Hematopoietic multipotent progenitor cell treated with erythropoietin and hydrocortisone succinate and interleukin-3 and kit ligand, for 17 days (in vitro differentiated cells): ENCODE results near the gene AP3B1.
A peak's percentile ranks its signal among the peaks of the same experiment; 100 is the strongest.
"Not testable (repeated sequence)": the region's sequence is repeated elsewhere in the genome, so short reads cannot be mapped to it uniquely, and the experiment has no call there.

Experiments
- DNase-seq: peaks from one replicate; pipeline ENCODE4 v3.0.0-alpha.2; 2015; ENCODE audit warnings: low spot score

Gene AP3B1

DNA sequence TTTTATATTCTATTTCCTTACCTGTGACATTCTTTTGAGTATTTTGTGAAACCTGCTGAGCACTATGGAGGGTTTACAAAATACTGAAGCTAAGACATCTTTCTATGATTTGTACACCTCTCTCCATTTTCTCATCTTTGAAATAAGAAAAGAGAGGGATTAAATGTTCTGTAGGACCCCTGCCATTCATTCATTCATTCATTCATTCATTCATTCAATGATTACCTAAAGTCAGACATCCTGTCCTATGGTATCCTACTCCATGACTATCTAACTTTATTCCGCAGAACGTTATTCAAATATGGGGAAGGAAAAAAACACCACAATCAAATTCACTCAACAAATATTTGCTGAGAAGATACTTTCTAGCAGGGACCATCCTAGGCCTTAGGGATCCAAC, 51.4 kb downstream of the AP3B1 start:
- no peak for DNase-seq

DNA sequence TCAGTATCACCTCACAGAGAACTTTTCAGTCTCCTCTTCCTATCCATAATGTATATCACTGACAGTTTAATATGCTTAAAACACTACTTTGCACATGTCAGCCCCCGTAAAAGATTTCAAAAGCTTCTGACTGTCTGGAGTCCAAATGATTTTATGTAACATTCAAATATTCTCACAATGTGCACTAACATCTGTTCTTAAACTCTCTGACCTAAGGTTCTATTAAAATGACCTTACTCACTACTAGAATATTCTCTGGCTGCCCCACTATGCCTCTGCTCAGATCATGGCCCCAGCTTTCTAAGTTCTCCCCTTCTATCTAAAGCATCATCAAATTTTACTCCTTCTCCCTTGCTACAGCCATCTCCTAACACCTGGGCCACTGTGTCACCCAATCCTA, 52.5 kb downstream of the AP3B1 start:
- no peak for DNase-seq

DNA sequence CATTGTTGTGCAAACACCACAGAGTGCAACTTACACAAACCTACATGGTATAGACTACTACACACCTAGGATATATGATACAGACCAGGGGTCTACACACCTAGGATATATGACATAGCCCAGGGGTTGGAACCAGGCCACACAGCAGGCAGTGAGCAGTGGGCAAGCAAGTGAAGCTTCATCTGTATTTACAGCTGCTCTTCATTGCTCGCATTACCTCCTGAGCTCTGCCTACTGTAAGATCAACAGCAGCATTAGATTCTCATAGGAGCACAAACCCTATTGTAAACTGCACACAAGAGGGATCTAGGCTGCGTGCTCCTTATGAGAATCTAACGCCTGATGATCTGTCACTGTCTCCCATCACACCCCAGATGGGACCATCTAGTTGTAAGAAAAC, 56.6 kb downstream of the AP3B1 start:
- no peak for DNase-seq

DNA sequence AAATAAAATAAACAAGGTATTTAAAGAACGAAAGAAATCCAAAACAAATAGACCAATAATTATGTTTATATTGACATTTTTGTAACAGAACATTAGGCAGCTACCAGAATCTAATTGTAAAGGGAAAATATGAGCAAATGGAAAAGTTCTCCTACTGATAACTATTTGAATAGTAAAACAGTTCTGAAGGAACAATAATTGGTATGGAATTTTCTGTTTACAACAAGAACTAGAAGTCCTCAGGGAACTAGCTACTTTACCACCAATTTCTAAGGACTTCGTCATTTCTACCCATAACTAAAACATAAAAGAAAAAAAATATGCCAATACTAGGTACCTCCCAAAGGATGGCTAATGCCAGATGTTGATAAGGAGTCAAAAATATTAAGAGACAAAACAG, 58.5 kb downstream of the AP3B1 start:
- no peak for DNase-seq

DNA sequence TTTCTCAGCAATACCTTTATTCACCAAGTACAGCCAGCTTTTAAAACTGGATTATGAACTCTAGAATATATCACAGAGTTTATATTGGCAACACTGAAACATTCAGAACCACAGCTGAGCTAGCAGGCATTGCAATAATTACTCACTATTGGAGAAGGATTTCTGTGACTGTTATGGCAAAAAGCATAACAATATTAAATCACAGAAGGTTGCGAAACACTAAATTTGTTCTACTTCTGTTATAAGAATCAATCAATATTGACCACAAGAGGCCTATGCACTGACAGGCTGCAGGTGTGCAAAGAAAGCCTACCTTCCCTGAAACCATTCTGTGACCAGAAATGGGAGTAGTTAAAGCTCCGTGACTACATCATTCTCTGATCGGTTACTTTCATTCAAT, 59.2 kb downstream of the AP3B1 start:
- no peak for DNase-seq

DNA sequence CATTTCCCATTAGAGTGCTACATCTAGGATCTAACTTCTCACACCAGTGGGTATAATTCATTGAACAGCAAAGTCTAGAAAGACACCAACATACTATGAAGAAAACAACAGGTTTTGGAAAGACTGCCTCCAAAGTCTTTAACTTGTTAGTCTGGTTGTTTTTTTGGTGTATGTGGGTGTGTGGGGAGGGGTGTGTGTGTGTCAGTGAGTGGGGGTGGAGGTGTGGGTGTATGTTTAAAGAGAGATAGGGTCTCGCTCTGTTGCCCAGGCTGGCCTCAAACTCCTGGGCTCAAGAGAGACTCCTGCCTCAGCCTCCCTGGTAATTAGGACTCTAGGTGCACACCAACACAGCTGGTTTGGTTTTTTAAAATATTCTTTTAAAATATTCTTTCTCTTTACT, 59.7 kb downstream of the AP3B1 start:
- DNase-seq, result no peak

DNA sequence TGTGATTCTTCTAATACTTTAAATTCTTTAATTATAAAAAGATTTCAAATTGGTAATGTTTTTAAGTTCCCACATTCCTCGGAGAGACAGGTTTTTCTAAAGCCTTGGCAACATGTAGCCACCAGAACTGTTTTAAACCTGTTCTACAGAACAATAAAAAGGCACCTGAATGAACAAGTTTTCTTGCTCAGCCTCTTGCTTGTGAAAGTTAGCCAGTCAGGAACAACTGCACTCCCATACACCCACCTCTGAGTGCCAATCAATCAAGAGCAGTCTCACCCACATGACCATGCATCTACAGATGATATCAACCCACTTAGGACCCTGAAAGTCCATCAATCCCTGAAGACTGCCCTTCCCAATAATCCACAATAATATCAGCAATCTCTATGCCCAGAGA, 62.3 kb downstream of the AP3B1 start:
- no peak for DNase-seq

DNA sequence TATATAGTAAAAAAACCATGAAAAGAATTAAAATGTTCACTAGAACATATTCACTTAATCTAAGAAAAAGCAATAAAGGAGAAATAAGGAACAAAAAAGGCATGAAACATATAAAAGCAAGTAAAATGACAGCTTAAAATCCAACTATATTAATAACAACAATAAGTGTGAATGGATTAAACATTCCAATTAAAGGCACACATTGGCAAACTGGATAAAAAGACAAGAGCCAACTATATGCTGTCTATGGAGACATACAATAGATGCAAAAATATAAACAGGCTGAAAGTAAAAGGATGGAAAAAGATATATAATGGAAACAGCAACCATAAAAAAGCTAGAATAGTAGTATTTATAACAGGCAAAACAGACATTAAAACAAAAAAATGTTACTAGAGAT, 70.1 kb downstream of the AP3B1 start:
- DNase-seq, result no peak

DNA sequence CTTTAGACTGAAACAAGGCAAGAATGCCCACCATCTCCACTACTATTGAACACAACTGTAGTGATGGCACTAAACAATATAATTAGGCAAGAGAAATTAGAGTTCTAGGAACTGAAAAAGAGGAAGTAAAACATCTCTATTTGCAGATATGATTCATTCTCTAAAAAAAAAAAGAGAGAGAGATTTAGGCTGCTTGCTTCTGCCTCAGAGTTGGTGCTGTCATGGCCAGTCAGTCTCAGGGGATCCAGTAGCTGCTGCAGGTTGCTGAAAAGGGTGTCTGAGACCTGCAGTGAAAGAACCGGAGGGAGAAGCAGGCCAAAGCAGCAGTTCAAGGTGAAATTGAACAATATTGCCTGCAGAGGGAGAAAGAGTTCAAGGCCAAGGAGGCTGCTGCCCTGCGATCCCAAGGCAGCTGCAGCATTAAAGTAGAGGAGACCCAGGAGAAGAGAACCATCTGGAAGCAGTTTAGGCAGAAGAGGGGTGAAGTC, 72.5 kb downstream of the AP3B1 start:
- DNase-seq, result no peak

DNA sequence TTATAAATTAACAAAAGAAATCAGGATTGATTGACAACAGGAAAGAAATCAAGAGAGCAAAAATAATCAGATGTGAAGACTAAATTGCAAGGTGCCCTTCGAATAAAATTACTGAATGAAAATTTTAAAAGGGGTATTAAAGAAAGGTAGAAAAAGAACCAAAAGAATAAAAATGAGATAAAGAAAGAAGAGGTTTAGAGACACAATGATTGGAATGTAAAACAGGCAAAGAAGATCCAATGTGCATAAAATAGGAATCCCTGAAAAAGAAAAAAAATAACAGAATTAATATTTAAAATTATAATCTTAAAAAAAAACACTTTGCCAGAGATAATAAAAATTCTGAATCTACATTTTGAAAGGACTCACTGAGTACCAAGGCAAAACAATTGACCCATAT, 73.0 kb downstream of the AP3B1 start:
- DNase-seq, result no peak

DNA sequence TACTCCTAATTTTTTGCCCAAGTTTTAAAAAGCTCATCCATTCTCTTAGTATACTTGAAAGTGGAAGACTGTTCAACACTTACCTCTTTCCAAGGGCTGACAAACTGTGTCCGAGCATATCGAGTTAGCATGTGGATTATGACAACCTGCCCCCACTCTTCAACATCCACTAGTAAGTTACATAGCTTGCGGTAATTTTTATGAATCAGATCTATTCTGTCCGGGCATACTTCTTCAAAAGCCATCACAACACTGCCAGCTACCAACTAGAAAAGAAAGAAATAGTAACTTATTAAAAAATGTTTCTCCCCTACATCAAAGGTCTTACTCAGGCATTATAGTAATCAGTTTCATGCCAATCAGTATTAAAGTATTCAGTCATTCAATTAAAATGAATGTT, 78.5 kb downstream of the AP3B1 start:
- no peak for DNase-seq

DNA sequence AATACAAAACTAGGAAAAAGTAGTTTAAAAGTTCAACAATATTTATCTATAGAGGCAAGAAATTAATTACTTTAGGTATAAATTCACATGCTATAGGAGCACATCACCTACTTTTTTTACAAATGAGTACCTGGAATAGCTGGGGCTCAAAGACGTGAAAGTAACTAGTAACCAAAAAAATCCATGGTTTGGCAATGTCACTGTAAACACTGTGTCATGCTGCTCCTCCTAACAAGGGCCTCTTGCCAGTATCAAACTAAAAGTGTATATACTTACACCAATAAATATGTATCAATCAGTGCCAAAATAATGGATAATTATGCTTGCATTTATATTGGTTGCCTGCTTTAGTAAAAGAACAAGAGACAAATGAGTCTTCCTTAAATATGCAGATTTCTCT, 78.9 kb downstream of the AP3B1 start:
- no peak for DNase-seq

DNA sequence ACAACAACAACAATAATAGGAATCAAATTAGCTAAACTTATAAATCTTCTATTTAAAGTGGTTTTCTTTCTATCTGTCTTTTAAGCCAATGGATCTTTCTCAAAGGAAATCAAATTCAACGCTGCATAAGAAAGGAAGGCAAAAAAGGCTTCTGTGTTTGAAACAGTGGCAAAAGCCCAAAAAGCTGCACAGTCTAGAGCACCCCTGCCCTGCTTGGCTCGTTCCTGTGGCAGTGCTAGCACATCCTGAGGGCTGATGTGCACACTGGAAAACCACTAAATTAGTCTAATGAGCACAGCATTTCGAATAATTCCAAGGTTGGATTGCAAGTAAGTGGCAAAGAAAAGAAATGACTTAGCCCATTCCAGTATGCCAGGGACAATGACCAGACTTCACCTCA, 80.7 kb downstream of the AP3B1 start:
- no peak for DNase-seq

DNA sequence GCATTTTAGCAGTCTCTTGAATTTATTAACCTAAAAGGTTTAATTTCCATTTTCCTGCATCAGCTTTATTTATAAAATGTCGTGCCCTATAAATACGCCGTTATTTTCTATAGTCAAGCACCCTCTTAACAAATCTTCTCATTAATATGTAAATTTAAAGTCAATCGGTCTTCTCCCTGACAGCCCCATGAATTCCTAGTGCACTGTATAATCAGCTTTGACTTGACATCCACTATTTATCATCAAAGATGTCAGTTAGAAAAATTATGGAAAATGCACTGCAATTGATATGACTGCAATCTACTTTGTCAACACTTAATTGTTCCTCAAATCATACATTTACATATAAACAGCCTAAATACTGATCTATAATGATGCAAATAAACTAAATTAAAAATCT, 83.4 kb downstream of the AP3B1 start:
- no peak for DNase-seq

DNA sequence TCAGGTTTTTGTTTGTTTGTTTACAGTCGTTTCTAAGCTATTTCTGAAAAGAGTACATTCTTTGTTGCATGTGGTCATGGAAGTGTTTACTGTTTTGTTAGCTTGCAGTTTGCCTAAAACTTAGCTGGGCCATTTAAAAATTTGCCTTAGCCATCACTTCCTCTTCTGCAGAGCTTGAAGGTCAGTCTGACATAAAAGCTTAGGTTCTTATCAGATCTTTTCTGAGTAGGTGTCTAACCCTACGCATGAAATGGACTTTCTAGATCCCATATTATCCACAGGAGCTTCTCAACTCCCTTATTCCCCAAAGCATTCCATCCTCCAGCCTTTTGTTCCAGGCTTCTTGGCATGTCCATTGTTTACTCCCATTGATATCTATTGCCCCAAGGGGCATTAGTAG, 90.3 kb downstream of the AP3B1 start:
- DNase-seq, result no peak

DNA sequence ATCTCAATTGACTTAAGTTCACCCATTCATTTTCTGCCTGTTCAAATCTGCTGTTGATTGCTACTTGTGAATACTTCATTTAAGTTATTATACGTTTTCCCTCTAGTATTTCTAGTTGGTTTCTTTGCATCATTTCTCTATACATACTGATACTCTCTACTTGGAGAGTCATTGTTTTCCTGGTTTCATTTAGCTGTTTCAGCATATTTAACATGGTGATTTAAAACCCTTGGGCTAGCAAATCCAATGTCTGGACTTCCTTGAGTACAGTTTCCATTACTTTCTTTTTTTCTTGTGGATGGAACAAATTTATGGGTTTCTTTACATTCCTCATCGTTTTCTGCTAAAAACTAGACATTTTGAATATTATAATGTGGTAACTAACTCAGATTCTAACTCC, 90.7 kb downstream of the AP3B1 start:
- no peak for DNase-seq

DNA sequence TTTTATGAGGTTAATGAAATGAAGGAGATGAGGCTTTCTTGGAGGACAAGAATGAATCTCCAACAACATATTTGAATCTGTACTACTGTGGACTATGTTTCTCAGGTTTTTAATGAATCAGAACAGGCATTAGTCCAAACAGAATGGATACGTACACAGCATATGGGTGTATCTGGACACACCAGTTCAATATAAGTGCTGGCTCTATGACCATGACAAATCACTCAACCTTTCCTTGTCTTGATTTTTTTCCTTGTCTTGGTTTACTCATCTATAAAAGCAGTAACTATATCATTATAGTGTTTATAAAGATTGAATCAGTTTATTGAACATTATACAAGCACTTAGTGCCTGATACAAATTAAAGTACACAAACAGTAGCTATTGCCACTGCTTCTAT, 104.1 kb downstream of the AP3B1 start:
- no peak for DNase-seq

DNA sequence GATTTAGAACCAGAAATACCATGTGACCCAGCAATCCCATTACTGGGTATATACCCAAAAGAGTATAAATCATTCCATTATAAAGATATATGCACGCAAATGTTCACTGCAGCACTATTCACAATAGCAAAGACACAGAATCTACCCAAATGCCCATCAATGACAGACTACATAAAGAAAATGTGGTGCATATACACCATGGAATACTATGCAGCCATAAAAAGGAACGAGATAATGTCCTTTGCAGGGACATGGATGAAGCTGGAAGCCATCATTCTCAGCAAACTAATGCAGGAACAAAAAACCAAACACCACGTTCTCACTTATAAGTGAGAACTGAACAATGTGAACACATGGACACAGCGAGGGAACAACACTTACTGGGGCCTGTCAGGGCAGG, 105.8 kb downstream of the AP3B1 start:
- DNase-seq, result not testable (repeated sequence)

DNA sequence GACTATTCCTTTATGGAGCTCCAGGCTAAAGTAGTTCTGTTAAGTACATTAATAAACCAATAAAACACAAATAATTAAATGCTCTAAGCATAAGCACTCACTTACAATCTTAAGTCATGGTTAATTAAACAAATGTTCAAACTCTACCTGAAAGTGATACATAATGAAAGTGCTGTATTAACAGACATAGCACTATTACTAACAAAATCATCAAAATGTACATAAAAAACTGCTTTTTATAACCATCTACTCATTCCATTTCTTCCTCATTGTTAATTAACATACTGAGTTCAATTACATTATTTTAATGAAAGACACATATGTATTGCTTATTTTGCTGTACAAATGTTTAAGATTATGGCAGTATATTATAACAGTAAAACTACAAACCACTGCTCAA, 107.3 kb downstream of the AP3B1 start:
- no peak for DNase-seq

DNA sequence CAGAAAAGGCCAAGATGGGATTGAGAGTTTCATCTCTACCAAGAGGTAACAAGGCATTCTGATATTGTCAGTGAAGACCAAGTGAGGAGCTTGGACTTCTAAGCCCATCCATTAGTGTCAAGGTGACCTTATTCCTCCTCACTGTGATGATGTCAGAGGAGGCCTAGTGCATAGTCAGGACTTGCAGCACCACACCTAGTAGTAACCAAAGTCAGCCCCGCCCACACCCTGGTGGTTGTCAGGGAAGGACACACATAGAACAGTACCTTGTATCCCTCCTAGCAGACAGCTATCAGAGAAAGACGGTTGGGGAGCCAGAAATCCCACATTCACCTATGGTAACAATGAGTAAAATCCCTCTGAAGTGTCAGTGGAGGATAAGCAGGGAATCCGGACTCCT, 111.7 kb downstream of the AP3B1 start:
- DNase-seq, result peak; percentile 9

DNA sequence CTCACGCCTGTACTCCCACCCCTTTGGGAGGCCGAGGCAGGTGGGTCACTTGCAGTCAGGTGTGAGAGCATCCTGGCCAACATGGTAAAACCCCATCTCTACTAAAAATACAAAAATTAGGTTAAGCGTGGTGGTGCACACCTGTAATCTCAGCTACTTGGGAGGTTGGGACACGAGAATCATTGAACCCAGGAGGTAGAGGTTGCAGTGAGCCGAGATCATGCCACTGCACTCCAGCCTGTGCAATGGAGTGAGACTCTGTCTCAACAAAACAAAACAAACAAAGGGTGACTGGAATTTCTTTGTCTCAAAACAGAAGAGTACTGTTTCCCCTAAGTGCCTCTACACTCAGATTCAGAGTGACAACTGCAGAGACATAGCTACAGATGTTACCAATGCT, 116.1 kb downstream of the AP3B1 start:
- no peak for DNase-seq

DNA sequence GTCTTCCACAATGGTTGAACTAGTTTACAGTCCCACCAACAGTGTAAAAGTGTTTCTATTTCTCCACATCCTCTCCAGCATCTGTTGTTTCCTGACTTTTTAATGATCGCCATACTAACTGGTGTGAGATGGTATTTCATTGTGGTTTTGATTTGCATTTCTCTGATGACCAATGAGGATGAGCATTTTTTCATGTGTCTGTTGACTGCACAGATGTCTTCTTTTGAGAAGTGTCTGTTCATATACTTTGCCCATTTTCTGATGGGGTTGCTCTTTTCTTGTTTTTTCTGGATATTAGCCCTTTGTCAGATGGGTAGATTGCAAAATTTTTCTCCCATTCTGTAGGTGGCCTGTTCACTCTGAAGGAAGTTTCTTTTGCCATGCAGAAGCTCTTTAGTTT, 124.2 kb downstream of the AP3B1 start:
- not testable (repeated sequence) for DNase-seq

DNA sequence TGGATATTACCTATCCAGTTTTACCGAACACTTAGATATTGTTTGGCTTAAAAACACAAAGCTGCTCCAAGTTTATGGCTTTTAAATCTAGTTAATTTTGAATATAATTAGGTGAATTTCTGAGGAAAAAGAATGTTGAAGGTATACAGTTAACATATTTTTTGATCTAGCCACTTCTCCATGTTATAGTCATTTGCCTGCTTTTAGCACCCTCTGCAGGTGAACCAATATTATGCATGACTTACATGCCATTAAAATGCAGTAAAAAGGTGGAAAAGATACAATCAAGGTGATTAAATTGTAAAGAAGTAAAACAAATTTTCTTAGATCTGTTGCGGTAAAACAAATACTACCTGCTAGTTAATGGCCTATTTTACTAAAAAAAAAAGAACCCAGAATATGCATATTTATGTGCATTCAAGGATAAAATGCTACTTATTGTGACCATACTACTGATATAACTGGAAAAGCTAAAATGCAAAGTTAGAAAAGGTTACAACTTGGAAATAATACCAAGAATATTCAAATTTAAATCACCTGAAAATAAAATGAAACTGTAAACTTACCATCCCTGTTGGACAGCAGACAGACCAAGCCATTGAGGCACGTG, 132.1 kb downstream of the AP3B1 start:
- DNase-seq, result peak; percentile 27

DNA sequence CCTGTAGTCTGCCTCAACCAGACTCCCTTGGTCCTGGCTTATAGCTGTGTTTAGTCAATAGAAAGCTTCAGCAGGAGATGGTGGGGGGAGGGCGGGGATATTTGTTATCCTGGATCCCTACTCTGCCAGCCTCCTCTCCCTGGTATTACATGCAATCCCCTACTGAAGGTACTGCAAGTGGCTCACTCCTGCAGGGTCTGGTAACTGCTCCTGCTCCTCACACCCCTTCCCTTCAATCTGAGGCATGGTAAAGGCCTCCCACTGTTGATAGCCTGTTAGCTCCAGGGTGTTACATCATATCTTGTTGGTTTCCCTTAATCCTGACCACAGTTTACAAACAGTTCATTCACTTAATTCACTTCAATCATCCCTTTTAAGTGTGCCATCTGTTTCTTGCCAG, 137.5 kb downstream of the AP3B1 start:
- no peak for DNase-seq
